IMR-90 (cell line): ENCODE data around the gene DAB1. TPM values are rescaled to one million over a fixed set of nuclear protein-coding genes. Genes with fewer than 3 reads are reported as not detected.
A peak's percentile ranks its signal among the peaks of the same experiment; 100 is the strongest.

Source experiments
- ATAC-seq: fragments of 200-7000 bp; cut with Tn5 transposase; 2 replicates; pipeline ENCODE4 v1.9.1; 2020; ENCODE audit warnings: low read depth, mild to moderate bottlenecking, moderate library complexity
- BruUV-seq: library from RNA; stranded (reverse); fragments of 400-500 nt; replicated peaks from 2 replicates; lab custom pipeline; 2021; lab: Mats Ljungman, UMichigan
- CTCF ChIA-PET: fragments of 300-600 bp; formaldehyde crosslinking; extraction: SDS; loops from one replicate; lab custom pipeline; 2021; ENCODE audit warnings: antibody characterized with exemption; lab: Yijun Ruan, JAX
- POLR2A ChIA-PET: fragments of 300-600 bp; sonication (Branson Sonifier 250); formaldehyde crosslinking; loops from one replicate; lab custom pipeline; 2022; ENCODE audit warnings: antibody characterized with exemption; ENCODE audit not compliant: unreplicated experiment; lab: Charles Lee
- DNase-seq: peaks from one replicate; pipeline ENCODE4 v3.0.0; 2013
- H2AFZ ChIP-seq: replicated peaks from 2 replicates; pipeline ENCODE3; 2013; ENCODE audit warnings: low read length, mild to moderate bottlenecking; ENCODE audit not compliant: poor library complexity
- H2AK5ac ChIP-seq: 2 replicates; pipeline ENCODE4 v1.6.1; 2013; ENCODE audit warnings: low read depth, low read length, inconsistent platforms
- H2AK9ac ChIP-seq: replicated peaks from 2 replicates; pipeline ENCODE3; 2013; ENCODE audit warnings: mild to moderate bottlenecking, low read depth, low read length, moderate library complexity; ENCODE audit not compliant: poor library complexity
- H2BK120ac ChIP-seq: 2 replicates; pipeline ENCODE4 v1.6.1; 2013; ENCODE audit warnings: low read depth, low read length, inconsistent platforms
- H2BK15ac ChIP-seq: 3 replicates; pipeline ENCODE4 v1.6.1; 2013; ENCODE audit warnings: low read depth, low read length, inconsistent platforms
- H2BK20ac ChIP-seq: 2 replicates; pipeline ENCODE4 v1.6.1; 2013; ENCODE audit warnings: low read depth, mild to moderate bottlenecking, inconsistent platforms, low read length, moderate library complexity
- H2BK5ac ChIP-seq: 2 replicates; pipeline ENCODE4 v1.6.1; 2013; ENCODE audit warnings: mild to moderate bottlenecking, low read depth, low read length, inconsistent platforms; ENCODE audit not compliant: poor library complexity, severe bottlenecking
- H3K14ac ChIP-seq: replicated peaks from 2 replicates; pipeline ENCODE4 v1.6.1; 2013; ENCODE audit warnings: low read depth, low read length, inconsistent platforms
- H3K18ac ChIP-seq: 2 replicates; pipeline ENCODE4 v1.6.1; 2013; ENCODE audit warnings: low read depth, low read length, control low read depth
- H3K23ac ChIP-seq: 2 replicates; pipeline ENCODE4 v1.6.1; 2013; ENCODE audit warnings: low read depth, low read length, inconsistent platforms
- H3K27ac ChIP-seq: 2 replicates; pipeline ENCODE4 v1.5.1; 2013; ENCODE audit warnings: mild to moderate bottlenecking, control low read depth, low read length; ENCODE audit not compliant: insufficient read depth
- H3K27me3 ChIP-seq: 2 replicates; pipeline ENCODE4 v1.6.1; 2013; ENCODE audit warnings: low read length; ENCODE audit not compliant: control insufficient read depth, insufficient read depth
- H3K36me3 ChIP-seq: 2 replicates; pipeline ENCODE4 v1.6.1; 2013; ENCODE audit warnings: low read length, mixed read lengths; ENCODE audit not compliant: control insufficient read depth, insufficient read depth
- H3K4ac ChIP-seq: 2 replicates; pipeline ENCODE4 v1.6.1; 2013; ENCODE audit warnings: low read depth, low read length, inconsistent platforms
- H3K4me1 ChIP-seq: 2 replicates; pipeline ENCODE4 v1.6.1; 2013; ENCODE audit warnings: low read length, mixed read lengths; ENCODE audit not compliant: control insufficient read depth, insufficient read depth
- H3K4me2 ChIP-seq: 2 replicates; pipeline ENCODE4 v1.6.1; 2013; ENCODE audit warnings: low read depth, mild to moderate bottlenecking, control low read depth, low read length, moderate library complexity
- H3K4me3 ChIP-seq: 2 replicates; pipeline ENCODE4 v1.5.1; 2013; ENCODE audit warnings: low read depth, mild to moderate bottlenecking, control low read depth, low read length, moderate library complexity; ENCODE audit not compliant: insufficient read depth
- H3K56ac ChIP-seq: 2 replicates; pipeline ENCODE4 v1.6.1; 2013; ENCODE audit warnings: low read length, inconsistent platforms; ENCODE audit not compliant: insufficient read depth; ENCODE audit errors: extremely low read depth
- H3K79me1 ChIP-seq, 2 experiments: 2 replicates each; pipeline ENCODE4 v1.6.1; 2013; ENCODE audit warnings: low read length in 2 of 2, inconsistent platforms in 1 of 2, low read depth in 1 of 2
- H3K9ac ChIP-seq: 2 replicates; pipeline ENCODE4 v1.6.1; 2013; ENCODE audit warnings: low read depth, low read length, control low read depth
- H3K9me1 ChIP-seq: 2 replicates; pipeline ENCODE4 v1.6.1; 2013; ENCODE audit warnings: low read length, inconsistent platforms; ENCODE audit not compliant: insufficient read depth
- H3K9me3 ChIP-seq: 2 replicates; pipeline ENCODE4 v1.6.1; 2013; ENCODE audit warnings: low read length; ENCODE audit not compliant: control insufficient read depth, insufficient read depth
- H4K20me1 ChIP-seq: 2 replicates; pipeline ENCODE4 v1.6.1; 2013; ENCODE audit warnings: low read length, inconsistent platforms; ENCODE audit not compliant: insufficient read depth
- H4K5ac ChIP-seq: 2 replicates; pipeline ENCODE4 v1.6.1; 2013; ENCODE audit warnings: mild to moderate bottlenecking, low read depth, low read length, control low read depth
- H4K8ac ChIP-seq, 2 experiments: 2 replicates each; pipeline ENCODE4 v1.6.1; 2013; ENCODE audit warnings: low read depth in 2 of 2, low read length in 2 of 2, control low read depth in 1 of 2, inconsistent platforms in 1 of 2
- H4K91ac ChIP-seq: 2 replicates; pipeline ENCODE4 v1.6.1; 2013; ENCODE audit warnings: low read depth, low read length, inconsistent platforms; ENCODE audit not compliant: insufficient read depth
- BHLHE40 ChIP-seq: fragments of 150-350 bp; IDR thresholded peaks from 2 replicates; pipeline ENCODE4 v1.6.1; 2016; ENCODE audit warnings: mild to moderate bottlenecking, low read depth, low read length
- CEBPB ChIP-seq: IDR thresholded peaks from 2 replicates; pipeline ENCODE4 v1.6.1; 2012; ENCODE audit warnings: low read depth, low read length, improper control_type of control experiment
- CHD1 ChIP-seq: IDR thresholded peaks from 2 replicates; pipeline ENCODE4 v1.6.1; 2012; ENCODE audit warnings: low read depth, low read length, improper control_type of control experiment
- FOS ChIP-seq: fragments of 150-350 bp; IDR thresholded peaks from 2 replicates; pipeline ENCODE4 v1.6.1; 2016; ENCODE audit warnings: low read depth, low read length
- MAZ ChIP-seq: IDR thresholded peaks from 2 replicates; pipeline ENCODE4 v1.6.1; 2012; ENCODE audit warnings: low read depth, mild to moderate bottlenecking, low read length, improper control_type of control experiment, moderate library complexity, borderline replicate concordance
- POLR2A ChIP-seq: IDR thresholded peaks from 2 replicates; pipeline ENCODE4 v1.6.1; 2012; ENCODE audit warnings: mild to moderate bottlenecking, low read depth, low read length
- RAD21 ChIP-seq: IDR thresholded peaks from 2 replicates; pipeline ENCODE4 v1.6.1; 2012; ENCODE audit warnings: low read length, improper control_type of control experiment
- RFX5 ChIP-seq: IDR thresholded peaks from 2 replicates; pipeline ENCODE4 v1.8.0; 2012; ENCODE audit warnings: low read depth, mild to moderate bottlenecking, low read length, moderate library complexity
- SMC3 ChIP-seq: fragments of 150-350 bp; IDR thresholded peaks from 2 replicates; pipeline ENCODE4 v1.6.1; 2016; ENCODE audit warnings: low read depth, mild to moderate bottlenecking, antibody characterized with exemption, low read length, moderate library complexity
- USF2 ChIP-seq: fragments of 150-350 bp; IDR thresholded peaks from 2 replicates; pipeline ENCODE4 v1.6.1; 2017; ENCODE audit warnings: mild to moderate bottlenecking, antibody characterized with exemption, low read length, low read depth
- WGBS, 2 experiments: methylation state at CpG; one replicate each; pipeline versions ENCODE4 v1.1.5 to v1.1.7; 2013; ENCODE audit warnings: missing lambda C conversion rate in 2 of 2; ENCODE audit not compliant: insufficient read length in 1 of 2; ENCODE audit errors: extremely low coverage in 2 of 2; 5-methylcytosine and 5-hydroxymethylcytosine counted together
- dilution Hi-C: fragments of 300-500 bp; cut with HindIII; formaldehyde crosslinking; loops from one replicate; pipeline ENCODE4 v1.14.3; 2018; ENCODE audit warnings: low sequenced_read_pairs; ENCODE audit not compliant: unreplicated experiment
- in situ Hi-C: fragments of 300-500 bp; cut with MboI; formaldehyde crosslinking; loops from 3 replicates; pipeline ENCODE4 v1.14.3; 2019; ENCODE audit warnings: low sequenced_read_pairs, inconsistent platforms, mixed read lengths
- intact Hi-C: fragments of 100-400 bp; cut with micrococcal nuclease; formaldehyde crosslinking; loops from 2 replicates; pipeline ENCODE4 v1.10.0; 2022
- polyA plus RNA-seq, 3 experiments: library from polyadenylated mRNA; depleted of rRNA; stranded (reverse); fragments of >200 nt; gene quantifications; 2 replicates each; pipeline ENCODE4 v1.2.3, GENCODE V29; 2012; ENCODE audit warnings: low replicate concordance in 1 of 3
- total RNA-seq: library from RNA; depleted of rRNA; stranded (reverse); fragments of >200 nt; gene quantifications from 2 replicates; pipeline ENCODE4 v1.2.3, GENCODE V29; 2012
- TF ChIP-seq, protein P1 (sequence below): conservative IDR thresholded peaks from 2 replicates; pipeline ENCODE4 v1.5.1; 2012; ENCODE audit warnings: mild to moderate bottlenecking, low read depth, low read length, improper control_type of control experiment
- TF ChIP-seq, protein P2 (sequence below): fragments of 150-350 bp; IDR thresholded peaks from 2 replicates; pipeline ENCODE4 v1.6.1; 2016; ENCODE audit warnings: low read depth, mild to moderate bottlenecking, low read length, moderate library complexity, borderline replicate concordance

DAB1 gene
- total and polyA plus RNA-seq, 2 of the 4 experiments (the other 2 are of a cell fraction): 0.18 to 0.41 TPM

- TF ChIP-seq BHLHE40: no peak
- TF ChIP-seq CEBPB: no peak
These were observed at the start of gene DAB1 (continued) for GRCh38 chr1:57423656-57424211.

GRCh38 chr1:57473448-57473847 is 49.6 kb upstream of the DAB1 start:
- Histone ChIP-seq H3K4me3 (no peak overlapping the region), H3K27me3 (no peaks in the 10 kb centered on the region), H3K4me1 (peaks cover 10% of the 10 kb centered on the region), H4K5ac (peak overlapping the region; percentile 2; the same call in 1 of the 2 replicates), H3K23ac (peak overlapping the region; percentile 1; the same call in 1 of the 2 replicates), H2AFZ (no peak overlapping the region), H3K9me3 (no peaks in the 10 kb centered on the region), H3K56ac (no peak overlapping the region), H4K8ac (peak overlapping the region in 1 of 2 experiments; percentile 51; a peak in 3 of 4 replicates), H3K9ac (no peak overlapping the region), H2AK9ac (no peak overlapping the region), H2BK120ac (peak overlapping the region; percentile 51), H2BK15ac (0 out of 3 replicates have a peak overlapping the region, but pooled peaks have one; percentile 55), H4K91ac (peak overlapping the region; percentile 26), H3K14ac (no peak overlapping the region; the same call in 1 of the 2 replicates), H3K4me2 (no peak overlapping the region), H2BK20ac (peak overlapping the region; percentile 69), H3K79me1 (no peaks in the 10 kb centered on the region), H3K36me3 (no peaks in the 10 kb centered on the region), H3K9me1 (peaks cover 8% of the 10 kb centered on the region; the same call in 1 of the 2 replicates), H3K4ac (peak overlapping the region; percentile 3), H3K18ac (no peak overlapping the region), H2BK5ac (no peak overlapping the region), H4K20me1 (no peaks in the 10 kb centered on the region), H2AK5ac (0 out of 2 replicates have a peak overlapping the region, but pooled peaks have one; percentile 15), H3K27ac (no peak overlapping the region)
- CTCF ChIA-PET: interaction anchor here (0.6 kb wide), 1 partner anchor 1392 kb away, joined by 3 read pairs; no protein-coding TSS in a partner anchor
- POLR2A ChIA-PET: no interaction called here
- BruUV-seq: no TSS peak
- ATAC-seq (no peak), DNase-seq (no peak)
- intact Hi-C loops (no loop called here), in situ Hi-C loops (no loop called here), dilution Hi-C loops (no loop called here)
- TF ChIP-seq SMC3 (no peak), CHD1 (no peak), RFX5 (no peak), USF2 (no peak), POLR2A (no peak), RAD21 (no peak), MAZ (no peak), FOS (no peak)
- TF ChIP-seq, protein P1, sequence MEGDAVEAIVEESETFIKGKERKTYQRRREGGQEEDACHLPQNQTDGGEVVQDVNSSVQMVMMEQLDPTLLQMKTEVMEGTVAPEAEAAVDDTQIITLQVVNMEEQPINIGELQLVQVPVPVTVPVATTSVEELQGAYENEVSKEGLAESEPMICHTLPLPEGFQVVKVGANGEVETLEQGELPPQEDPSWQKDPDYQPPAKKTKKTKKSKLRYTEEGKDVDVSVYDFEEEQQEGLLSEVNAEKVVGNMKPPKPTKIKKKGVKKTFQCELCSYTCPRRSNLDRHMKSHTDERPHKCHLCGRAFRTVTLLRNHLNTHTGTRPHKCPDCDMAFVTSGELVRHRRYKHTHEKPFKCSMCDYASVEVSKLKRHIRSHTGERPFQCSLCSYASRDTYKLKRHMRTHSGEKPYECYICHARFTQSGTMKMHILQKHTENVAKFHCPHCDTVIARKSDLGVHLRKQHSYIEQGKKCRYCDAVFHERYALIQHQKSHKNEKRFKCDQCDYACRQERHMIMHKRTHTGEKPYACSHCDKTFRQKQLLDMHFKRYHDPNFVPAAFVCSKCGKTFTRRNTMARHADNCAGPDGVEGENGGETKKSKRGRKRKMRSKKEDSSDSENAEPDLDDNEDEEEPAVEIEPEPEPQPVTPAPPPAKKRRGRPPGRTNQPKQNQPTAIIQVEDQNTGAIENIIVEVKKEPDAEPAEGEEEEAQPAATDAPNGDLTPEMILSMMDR: no peak
- TF ChIP-seq, protein P2, sequence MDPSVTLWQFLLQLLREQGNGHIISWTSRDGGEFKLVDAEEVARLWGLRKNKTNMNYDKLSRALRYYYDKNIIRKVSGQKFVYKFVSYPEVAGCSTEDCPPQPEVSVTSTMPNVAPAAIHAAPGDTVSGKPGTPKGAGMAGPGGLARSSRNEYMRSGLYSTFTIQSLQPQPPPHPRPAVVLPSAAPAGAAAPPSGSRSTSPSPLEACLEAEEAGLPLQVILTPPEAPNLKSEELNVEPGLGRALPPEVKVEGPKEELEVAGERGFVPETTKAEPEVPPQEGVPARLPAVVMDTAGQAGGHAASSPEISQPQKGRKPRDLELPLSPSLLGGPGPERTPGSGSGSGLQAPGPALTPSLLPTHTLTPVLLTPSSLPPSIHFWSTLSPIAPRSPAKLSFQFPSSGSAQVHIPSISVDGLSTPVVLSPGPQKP: no peak
- no CpG with 5 or more reads among the region's 5 CpGs for WGBS, 2 experiments
